H1 (cell line): ENCODE data around the gene GPR180. TPM values are rescaled to one million over a fixed set of nuclear protein-coding genes. Genes with fewer than 3 reads are reported as not detected.
A peak's percentile ranks its signal among the peaks of the same experiment; 100 is the strongest.

Experiments
- CTCF ChIA-PET: fragments of 300-600 bp; sonication (Branson Sonifier 250); formaldehyde crosslinking; loops from one replicate; lab custom pipeline; 2021; ENCODE audit not compliant: partially characterized antibody; lab: Charles Lee
- POLR2A ChIA-PET: fragments of 300-600 bp; sonication (Branson Sonifier 250); formaldehyde crosslinking; loops from one replicate; lab custom pipeline; 2021; ENCODE audit warnings: inconsistent platforms; ENCODE audit not compliant: partially characterized antibody; lab: Charles Lee
- DNase-seq, 2 experiments: peaks; one replicate each; pipeline versions ENCODE4 v3.0.0 to v3.0.0-alpha.2; 2010 to 2022; ENCODE audit warnings: low spot score in 2 of 2, low read depth in 1 of 2, mixed read lengths in 1 of 2
- FAIRE-seq: peaks from 2 replicates; lab custom pipeline; 2011; peaks lifted over from hg19 to GRCh38; lab: Jason Lieb, UNC
- H2AFZ ChIP-seq: 2 replicates; pipeline ENCODE4 v1.8.1; 2012; ENCODE audit warnings: low read length, inconsistent platforms
- H2AK5ac ChIP-seq: 2 replicates; pipeline ENCODE4 v1.6.1; 2013; ENCODE audit warnings: low read depth, low read length
- H2BK120ac ChIP-seq: replicated peaks from 2 replicates; pipeline ENCODE3; 2013; ENCODE audit warnings: low read depth, low read length, inconsistent platforms
- H2BK12ac ChIP-seq: 2 replicates; pipeline ENCODE4 v1.6.1; 2013; ENCODE audit warnings: low read depth, low read length
- H2BK15ac ChIP-seq: 2 replicates; pipeline ENCODE4 v1.6.1; 2013; ENCODE audit warnings: low read length
- H2BK20ac ChIP-seq: 2 replicates; pipeline ENCODE4 v1.6.1; 2013; ENCODE audit warnings: low read length
- H2BK5ac ChIP-seq: 2 replicates; pipeline ENCODE4 v1.6.1; 2013; ENCODE audit warnings: low read depth, low read length
- H3K14ac ChIP-seq: 2 replicates; pipeline ENCODE4 v1.6.1; 2013; ENCODE audit warnings: inconsistent platforms; ENCODE audit not compliant: insufficient read length
- H3K18ac ChIP-seq: 2 replicates; pipeline ENCODE4 v1.6.1; 2013; ENCODE audit warnings: low read length; ENCODE audit errors: extremely low read depth
- H3K23ac ChIP-seq: 2 replicates; pipeline ENCODE4 v1.6.1; 2013; ENCODE audit warnings: inconsistent platforms; ENCODE audit not compliant: insufficient read length
- H3K23me2 ChIP-seq: 2 replicates; pipeline ENCODE4 v1.6.1; 2013; ENCODE audit warnings: low read depth, low read length
- H3K27ac ChIP-seq: 2 replicates; pipeline ENCODE4 v1.6.1; 2011; ENCODE audit warnings: low read depth, low read length, inconsistent platforms
- H3K27me3 ChIP-seq, 4 experiments: replicated peaks in 1 of 4; 1 replicate in 1 of 4; 2 replicates in 3 of 4; pipeline versions ENCODE4 v1.6.1 to v1.8.1; 2011 to 2013; ENCODE audit warnings: low read length in 3 of 4, mild to moderate bottlenecking in 3 of 4, inconsistent platforms in 2 of 4, mixed read lengths in 2 of 4, moderate library complexity in 1 of 4; ENCODE audit not compliant: control insufficient read depth in 3 of 4, insufficient read depth in 3 of 4; ENCODE audit errors: extremely low read depth in 1 of 4
- H3K36me3 ChIP-seq, 4 experiments: 2 replicates each; pipeline versions ENCODE4 v1.6.1 to v1.8.1; 2011 to 2013; ENCODE audit warnings: mild to moderate bottlenecking in 4 of 4, low read length in 3 of 4, moderate library complexity in 2 of 4, control low read depth in 1 of 4, inconsistent platforms in 1 of 4; ENCODE audit not compliant: insufficient read depth in 4 of 4, control insufficient read depth in 2 of 4
- H3K4ac ChIP-seq: replicated peaks from 2 replicates; pipeline ENCODE3; 2013; ENCODE audit warnings: low read length, low read depth, mixed read lengths, inconsistent platforms; ENCODE audit not compliant: insufficient read length
- H3K4me1 ChIP-seq, 4 experiments: replicated peaks in 1 of 4; 1 replicate in 1 of 4; 2 replicates in 3 of 4; pipeline versions ENCODE4 v1.6.1 to v1.8.1; 2011 to 2013; ENCODE audit warnings: low read length in 3 of 4, inconsistent platforms in 2 of 4, mixed read lengths in 1 of 4; ENCODE audit not compliant: insufficient read depth in 4 of 4, control insufficient read depth in 3 of 4
- H3K4me2 ChIP-seq, 2 experiments: 2 replicates each; pipeline versions ENCODE4 v1.6.1 to v1.8.1; 2011 to 2013; ENCODE audit warnings: low read depth in 2 of 2, low read length in 2 of 2, control low read depth in 1 of 2, inconsistent platforms in 1 of 2, mild to moderate bottlenecking in 1 of 2; ENCODE audit not compliant: insufficient read depth in 1 of 2
- H3K4me3 ChIP-seq, 4 experiments: fragments of 200-600, 300-600 bp in 1 of 4; sonication (generic), shearing (Covaris generic), sonication (Bioruptor Twin) in 1 of 4; 2 replicates each; pipeline versions ENCODE4 v1.5.1 to v1.8.1; 2011 to 2016; ENCODE audit warnings: low read length in 4 of 4, low read depth in 3 of 4, control low read depth in 2 of 4, inconsistent platforms in 2 of 4, mild to moderate bottlenecking in 2 of 4, mixed read lengths in 1 of 4, moderate library complexity in 1 of 4; ENCODE audit not compliant: insufficient read depth in 2 of 4; ENCODE audit errors: extremely low read depth in 1 of 4
- H3K56ac ChIP-seq: replicated peaks from 2 replicates; pipeline ENCODE3; 2013; ENCODE audit warnings: low read depth, mild to moderate bottlenecking, mixed read lengths, low read length, inconsistent platforms; ENCODE audit not compliant: insufficient read length
- H3K79me1 ChIP-seq: 2 replicates; pipeline ENCODE4 v1.6.1; 2013; ENCODE audit warnings: low read depth, low read length, control low read depth
- H3K79me2 ChIP-seq, 2 experiments: 2 replicates each; pipeline versions ENCODE4 v1.6.1 to v1.8.1; 2012 to 2013; ENCODE audit warnings: low read length in 2 of 2, mild to moderate bottlenecking in 2 of 2, inconsistent platforms in 1 of 2; ENCODE audit not compliant: insufficient read depth in 2 of 2, control insufficient read depth in 1 of 2
- H3K9ac ChIP-seq, 4 experiments: replicated peaks in 1 of 4; 1 replicate in 1 of 4; 2 replicates in 3 of 4; pipeline versions ENCODE4 v1.6.1 to v1.8.1; 2011 to 2013; ENCODE audit warnings: low read depth in 3 of 4, low read length in 3 of 4, control low read depth in 2 of 4, mild to moderate bottlenecking in 2 of 4, moderate library complexity in 2 of 4, inconsistent platforms in 1 of 4; ENCODE audit errors: extremely low read depth in 1 of 4
- H3K9me3 ChIP-seq, 2 experiments: 2 replicates each; pipeline versions ENCODE4 v1.6.1 to v1.8.1; 2012 to 2013; ENCODE audit warnings: mild to moderate bottlenecking in 2 of 2, moderate library complexity in 2 of 2, control low read depth in 1 of 2, inconsistent platforms in 1 of 2, low read depth in 1 of 2, low read length in 1 of 2, mixed read lengths in 1 of 2; ENCODE audit not compliant: insufficient read depth in 2 of 2
- H4K20me1 ChIP-seq, 2 experiments: replicated peaks in 1 of 2; 2 replicates each; pipeline versions ENCODE3 to v1.8.1; 2011 to 2013; ENCODE audit warnings: inconsistent platforms in 2 of 2, low read length in 2 of 2, mild to moderate bottlenecking in 1 of 2; ENCODE audit not compliant: insufficient read depth in 2 of 2, control insufficient read depth in 1 of 2
- H4K5ac ChIP-seq: 2 replicates; pipeline ENCODE4 v1.6.1; 2013; ENCODE audit warnings: low read length, low read depth, mixed read lengths, inconsistent platforms; ENCODE audit not compliant: insufficient read length
- H4K8ac ChIP-seq: 2 replicates; pipeline ENCODE4 v1.8.0; 2013; ENCODE audit warnings: mild to moderate bottlenecking, moderate library complexity, low read length, inconsistent platforms; ENCODE audit not compliant: insufficient read depth; ENCODE audit errors: extremely low read depth
- H4K91ac ChIP-seq: replicated peaks from 2 replicates; pipeline ENCODE3; 2013; ENCODE audit warnings: low read length, mixed read lengths, inconsistent platforms; ENCODE audit not compliant: insufficient read length
- CEBPB ChIP-seq: IDR thresholded peaks from 2 replicates; pipeline ENCODE4 v1.6.1; 2012; ENCODE audit warnings: low read depth, low read length
- CHD2 ChIP-seq: IDR thresholded peaks from 2 replicates; pipeline ENCODE4 v1.6.1; 2012; ENCODE audit warnings: low read length, improper control_type of control experiment
- HDAC6 ChIP-seq: IDR thresholded peaks from one replicate; pipeline ENCODE4 v1.7.1; 2012; ENCODE audit warnings: low read depth, mild to moderate bottlenecking, inconsistent platforms, low read length, moderate library complexity
- POLR2AphosphoS5 ChIP-seq: IDR thresholded peaks from 2 replicates; pipeline ENCODE4 v1.6.1; 2011; ENCODE audit warnings: low read depth, low read length
- SRF ChIP-seq: IDR thresholded peaks from 2 replicates; pipeline ENCODE4 v1.6.1; 2011; ENCODE audit warnings: mild to moderate bottlenecking, low read depth, low read length, moderate library complexity
- TAF7 ChIP-seq: optimal IDR thresholded peaks from 2 replicates; pipeline ENCODE3; 2011; ENCODE audit warnings: low read depth, mild to moderate bottlenecking, inconsistent platforms, low read length, moderate library complexity, borderline replicate concordance
- TEAD4 ChIP-seq: IDR thresholded peaks from 2 replicates; pipeline ENCODE4 v1.6.1; 2012; ENCODE audit warnings: low read depth, low read length, inconsistent platforms, mixed read lengths
- WGBS, 2 experiments: shearing (Covaris generic) in 1 of 2; methylation state at CpG; one replicate each; pipeline versions ENCODE4 v1.1.6 to v1.1.7; 2013 to 2015; ENCODE audit warnings: low lambda C conversion rate in 2 of 2, mixed read lengths in 2 of 2, inconsistent platforms in 1 of 2, low coverage in 1 of 2, missing lambda C conversion rate in 1 of 2; ENCODE audit not compliant: insufficient replicate concordance in 2 of 2, insufficient coverage in 1 of 2, insufficient read length in 1 of 2; ENCODE audit errors: extremely low coverage in 1 of 2, missing lambda C conversion rate in 1 of 2; 5-methylcytosine and 5-hydroxymethylcytosine counted together
- long read RNA-seq, 2 experiments: library from RNA in 1 of 2; library from capped mRNA in 1 of 2; stranded (forward); transcript quantifications; one replicate each; pipeline ENCODE4 v2.0.0, GENCODE V29; 2021; ENCODE audit warnings: inconsistent platforms in 1 of 2
- polyA minus RNA-seq, 3 experiments: library from RNA; depleted of rRNA, polyadenylated mRNA; stranded (reverse); fragments of >200 nt; gene quantifications; 1 replicate in 2 of 3; 2 replicates in 1 of 3; pipeline ENCODE4 v1.2.3, GENCODE V29; 2011
- polyA plus RNA-seq, 7 experiments: library from polyadenylated mRNA; depleted of rRNA in 3 of 7; stranded (reverse) in 5 of 7; unstranded in 2 of 7; fragments of >200 nt in 5 of 7; fragments of 200-250 nt in 2 of 7; gene quantifications; 1 replicate in 5 of 7; 2 replicates in 1 of 7; 4 replicates in 1 of 7; pipeline versions ENCODE4 v1.2.1 to v1.2.3, GENCODE V29; 2011 to 2013; ENCODE audit warnings: missing spikeins in 2 of 7, mixed read lengths in 2 of 7
- total RNA-seq: library from RNA; stranded (reverse); fragmentation: NEBNext Ultra II Directional; extraction: Animal tissue kit (Norgen Biotek cat#: 25700); gene quantifications from 2 replicates; pipeline ENCODE4 v1.2.1, GENCODE V29; 2021

GPR180 gene
- total RNA-seq (4.7 and 4.8 TPM in 2 replicates), polyA plus RNA-seq (2011; rRNA removed) (1.1 and 1.8 TPM in 2 replicates), polyA minus RNA-seq (2011; rRNA and poly(A)+ RNA removed) (5.2 and 7.7 TPM in 2 replicates)
- 1.8 TPM for polyA plus RNA-seq (2011; cell fraction: cytosol; rRNA removed)
- polyA plus RNA-seq (2011; cell fraction: nucleus; rRNA removed): 1.4 TPM
- polyA plus RNA-seq (2012, experiment 1 of 2): 1.5 to 2.6 TPM (median 1.8 TPM) in 4 replicates
- 0.18 TPM for polyA plus RNA-seq (2012, experiment 2 of 2)
- 3.8 TPM for polyA plus RNA-seq (2013, experiment 1 of 2)
- polyA plus RNA-seq (2013, experiment 2 of 2): 4.3 TPM
- 2.7 TPM for polyA minus RNA-seq (2011; cell fraction: cytosol; rRNA and poly(A)+ RNA removed)
- polyA minus RNA-seq (2011; cell fraction: nucleus; rRNA and poly(A)+ RNA removed): 9.6 TPM
- long read RNA-seq, experiment 1, full-length matches to known transcripts: 2 of 8 reads
- long read RNA-seq, experiment 1, partial matches to known transcripts: 2 of 8 reads
- long read RNA-seq, experiment 1, other reads (novel, unspliced or antisense): 4 of 8 reads
- long read RNA-seq, experiment 2, full-length matches to known transcripts: 1 of 4 reads
- long read RNA-seq, experiment 2, partial matches to known transcripts: 1 of 4 reads
- long read RNA-seq, experiment 2, other reads (novel, unspliced or antisense): 2 of 4 reads

DNA sequence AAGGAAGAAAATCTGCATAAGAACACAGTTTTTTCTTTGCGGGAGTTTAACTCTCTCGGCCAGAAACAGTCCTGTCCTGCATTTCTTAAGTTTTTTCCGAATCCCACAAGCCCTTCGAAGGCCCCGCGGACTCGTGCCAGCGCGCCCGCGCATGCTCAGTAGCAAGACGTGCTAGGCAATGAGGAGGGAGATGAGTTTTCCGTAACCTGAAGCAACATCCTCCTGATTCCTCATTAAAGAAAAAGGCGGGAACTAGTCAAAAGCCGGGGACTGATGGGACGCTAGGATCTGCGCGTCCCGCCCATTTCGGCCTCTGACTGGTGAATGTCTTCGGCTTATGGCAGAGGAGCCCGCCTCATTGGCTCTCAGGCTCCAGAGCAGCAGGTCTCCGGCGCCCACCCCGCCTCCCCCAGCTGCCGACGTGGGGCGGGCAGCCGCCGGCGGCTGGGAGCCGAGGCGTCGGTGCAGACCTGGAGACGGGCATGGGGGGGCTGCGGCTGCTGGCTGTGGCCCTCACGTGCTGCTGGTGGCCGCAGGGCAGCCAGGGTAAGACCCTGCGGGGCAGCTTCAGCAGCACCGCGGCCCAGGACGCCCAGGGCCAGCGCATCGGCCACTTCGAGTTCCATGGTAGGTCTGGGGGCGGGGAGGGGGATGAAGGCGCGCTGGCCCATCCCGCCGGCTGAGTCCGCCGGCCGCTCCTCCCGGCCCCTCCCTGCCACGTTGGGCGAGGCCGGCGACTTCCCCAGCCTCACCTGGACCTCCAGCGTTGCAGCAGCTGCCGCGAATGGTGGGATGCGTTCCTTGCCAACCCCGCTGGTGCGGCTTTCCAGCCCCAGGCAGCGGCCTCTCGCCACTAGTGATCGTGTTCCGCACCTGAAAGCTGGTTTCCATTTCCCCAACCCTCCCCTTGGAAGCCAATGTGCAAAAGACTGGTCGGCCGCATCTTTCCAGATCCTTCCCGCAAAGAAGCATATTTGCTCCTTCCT is at the start of gene GPR180:
TSS of gene GPR180 (plus strand) at position 412 of the 986 bp plus-strand sequence. CDS start at position 483, 71 bp downstream.
- H2BK5ac ChIP-seq: peak within 1 kb of the TSS; percentile 91
- ChIA-PET POLR2A (interaction anchor here (0.7 to 1.8 kb wide), 7 partner anchors 15 to 52 kb away, joined by 3 to 9 read pairs (median 4); no protein-coding TSS in a partner anchor), CTCF (interaction anchor here (1.7 to 5.2 kb wide), 2 partner anchors 16 to 18 kb away, joined by 4 to 30 read pairs; no protein-coding TSS in a partner anchor)
- peaks cover 0 to 19% of the 10 kb centered on the region in 2 experiments; a peak in 2 of 4 replicates for H3K79me2 ChIP-seq
- peaks cover 2% of the 10 kb centered on the region; the same call in 1 of the 2 replicates for H3K79me1 ChIP-seq
- WGBS, 2 experiments: 4% methylated on average over 47 of the region's 71 CpGs; no CpG with 5 or more reads in 1 of the 2 experiments
- peak; percentile 87 to 99 for DNase-seq
- H3K56ac ChIP-seq: peak within 1 kb of the TSS; percentile 82
- H3K36me3 ChIP-seq: peaks cover 2 to 8% (median 3%) of the 10 kb centered on the region in 4 experiments; a peak in 5 of 8 replicates
- peaks cover 5 to 11% (median 8%) of the 10 kb centered on the region in 4 experiments for H3K27me3 ChIP-seq
- H4K8ac ChIP-seq: peak within 1 kb of the TSS; percentile 97; the same call in 1 of the 2 replicates
- peak within 1 kb of the TSS; percentile 50; the same call in 1 of the 2 replicates for H2BK12ac ChIP-seq
- no peak within 1 kb of the TSS for H2AK5ac ChIP-seq
- H2AFZ ChIP-seq: peak within 1 kb of the TSS; percentile 68; the same call in 1 of the 2 replicates
- peak within 1 kb of the TSS; percentile 81 to 87 (median 84) for H3K4me3 ChIP-seq
- H4K20me1 ChIP-seq: no peaks in the 10 kb centered on the region
- H3K4ac ChIP-seq: peak within 1 kb of the TSS; percentile 94
- H3K4me2 ChIP-seq: peak within 1 kb of the TSS; percentile 69 to 96
- peak within 1 kb of the TSS; percentile 89 for H4K91ac ChIP-seq
- no peak within 1 kb of the TSS for H3K23ac ChIP-seq
- H3K18ac ChIP-seq: peak within 1 kb of the TSS; percentile 99
- no peak within 1 kb of the TSS for H2BK120ac ChIP-seq
- FAIRE-seq: peak; percentile 94
- peaks cover 5% of the 10 kb centered on the region; the same call in 1 of the 2 replicates for H3K23me2 ChIP-seq
- no peak within 1 kb of the TSS for H3K14ac ChIP-seq
- H3K4me1 ChIP-seq: peaks cover 0 to 1% (median 0%) of the 10 kb centered on the region in 4 experiments; a peak in 2 of 7 replicates
- H4K5ac ChIP-seq: peak within 1 kb of the TSS; percentile 84
- H3K27ac ChIP-seq: peak within 1 kb of the TSS; percentile 68
- H2BK15ac ChIP-seq: 0 out of 2 replicates have a peak within 1 kb of the TSS, but pooled peaks have one; percentile 63
- peaks cover 4 to 8% of the 10 kb centered on the region in 2 experiments for H3K9me3 ChIP-seq
- H3K9ac ChIP-seq: peak within 1 kb of the TSS; percentile 82 to 88 (median 84)
- no peak within 1 kb of the TSS for H2BK20ac ChIP-seq
- TF ChIP-seq HDAC6 (no peak), POLR2AphosphoS5 (peak; percentile 49; the same call in 1 of the 2 replicates), CEBPB (peak; percentile 65; the same call in 1 of the 2 replicates), SRF (no peak), CHD2 (peak; percentile 20; the same call in 1 of the 2 replicates), TEAD4 (0 out of 2 replicates have a peak, but pooled peaks have one; percentile 5), TAF7 (no peak)
